Kidney (tissue), 14 donors: ENCODE data around the gene THOC6. TPM values are rescaled to one million over a fixed set of nuclear protein-coding genes. Genes with fewer than 3 reads are reported as not detected.
A peak's percentile ranks its signal among the peaks of the same experiment; 100 is the strongest.

ENCODE experiments used
- DNase-seq, 5 donors: peaks; one replicate each; pipeline ENCODE4 v3.0.0-alpha.2; 2013 to 2020
- FAIRE-seq: peaks from 2 replicates; lab custom pipeline; 2012; peaks lifted over from hg19 to GRCh38; lab: Jason Lieb, UNC
- H3K27ac ChIP-seq, 2 donors: one replicate each; pipeline ENCODE4 v1.7.0; 2013; ENCODE audit warnings: low read depth in 2 of 2, low read length in 2 of 2, inconsistent platforms in 1 of 2
- H3K27me3 ChIP-seq: one replicate; pipeline ENCODE4 v1.7.1; 2013; ENCODE audit warnings: low read length, inconsistent platforms; ENCODE audit not compliant: control insufficient read depth, insufficient read depth
- H3K36me3 ChIP-seq, 3 donors: one replicate each; pipeline versions ENCODE4 v1.7.0 to v1.7.1; 2013; ENCODE audit warnings: low read length in 3 of 3, control low read depth in 1 of 3, inconsistent platforms in 1 of 3; ENCODE audit not compliant: insufficient read depth in 3 of 3, control insufficient read depth in 2 of 3
- H3K4me1 ChIP-seq, 3 donors: one replicate each; pipeline versions ENCODE4 v1.7.0 to v1.7.1; 2013; ENCODE audit warnings: low read length in 3 of 3, inconsistent platforms in 1 of 3, low read depth in 1 of 3; ENCODE audit not compliant: control insufficient read depth in 2 of 3, insufficient read depth in 2 of 3
- H3K4me3 ChIP-seq, 3 donors: one replicate each; pipeline versions ENCODE4 v1.7.0 to v1.8.1; 2013; ENCODE audit warnings: low read length in 3 of 3, control low read depth in 1 of 3, inconsistent platforms in 1 of 3
- H3K9ac ChIP-seq, 3 donors: one replicate each; pipeline versions ENCODE4 v1.7.0 to v1.7.1; 2013; ENCODE audit warnings: low read length in 3 of 3, control low read depth in 1 of 3, inconsistent platforms in 1 of 3
- H3K9me3 ChIP-seq, 3 donors: one replicate each; pipeline versions ENCODE4 v1.7.0 to v1.7.1; 2013; ENCODE audit warnings: low read length in 3 of 3, control low read depth in 1 of 3, inconsistent platforms in 1 of 3; ENCODE audit not compliant: control insufficient read depth in 2 of 3, insufficient read depth in 1 of 3
- intact Hi-C: fragments of 100-400 bp; cut with DNase I; formaldehyde crosslinking; loops from one replicate; pipeline ENCODE4 v1.11.1; 2022
- polyA plus RNA-seq: library from polyadenylated mRNA; stranded (reverse); fragments of 350-450 nt; fragmentation: Illumina TruSeq; extraction: RNeasy Lipid Tissue Mini Kit (QIAGEN cat#74804); gene quantifications from one replicate; pipeline ENCODE4 v1.2.3, GENCODE V29; 2014; ENCODE audit warnings: low read depth, low replicate concordance; ENCODE audit not compliant: insufficient read depth
- total RNA-seq: library from RNA; stranded (reverse); fragmentation: NEBNext Ultra II Directional; extraction: Animal tissue kit (Norgen Biotek cat#: 25700); gene quantifications from one replicate; pipeline ENCODE4 v1.2.1, GENCODE V29; 2021
- TF ChIP-seq, protein P1 (sequence below): IDR thresholded peaks from 3 replicates; pipeline ENCODE4 v1.5.1; 2012; ENCODE audit warnings: mild to moderate bottlenecking, moderate library complexity, borderline replicate concordance; ENCODE audit not compliant: insufficient read depth; ENCODE audit errors: extremely low read depth
- donor health status: control.
- donor health status: control.
- donor health status: control.
- donor health status: control.
- donor health status: control.
- donor health status: DM: yes; HTN: yes; CAD: no.
- donor health status: Normal renal cell carcinoma (clear cell type).

Gene THOC6
- total and polyA plus RNA-seq, 2 donors from 2014 or later: 21.2 to 26.1 TPM

DNA sequence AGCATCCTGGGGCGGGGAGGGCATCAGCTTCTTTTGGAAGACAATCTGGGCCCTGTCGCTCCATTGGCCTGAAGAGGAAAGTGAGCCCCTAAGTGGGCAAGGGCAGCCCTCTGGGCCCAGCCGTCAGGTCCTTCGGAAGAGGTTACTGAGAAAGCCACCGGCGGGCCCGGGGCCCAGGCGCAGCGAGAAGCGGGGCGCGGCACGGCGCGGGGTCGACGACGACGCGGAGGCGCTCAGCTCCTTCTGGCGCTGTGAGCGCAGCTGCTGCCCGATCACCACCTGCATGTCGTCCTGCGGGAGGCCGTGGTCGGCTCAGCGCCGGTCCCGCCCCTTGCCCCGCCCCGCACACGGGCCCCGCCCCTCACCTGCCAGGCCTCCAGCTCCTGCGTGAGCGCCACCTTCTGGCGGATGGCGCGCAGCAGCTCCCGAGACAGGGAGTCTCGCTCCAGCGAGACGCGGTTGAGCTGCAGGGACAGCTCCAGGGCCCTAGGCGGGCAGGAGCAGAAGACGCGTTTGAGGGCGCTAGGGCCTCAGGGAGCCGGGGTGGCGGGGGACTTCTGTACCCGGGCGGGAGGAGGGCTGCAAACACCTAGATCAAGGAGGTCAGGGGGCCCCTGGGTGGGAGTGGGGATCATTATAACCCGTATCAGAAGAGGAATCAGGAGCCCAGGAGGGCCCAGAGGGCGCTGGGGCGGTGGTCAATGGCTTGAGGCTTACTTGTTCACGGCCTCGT lies 4.3 kb downstream of the THOC6 start:
- Histone ChIP-seq H3K27me3 (peaks cover 17% of the 10 kb centered on the region), H3K36me3 (peaks cover 2 to 5% (median 3%) of the 10 kb centered on the region in 3 donors), H3K4me3 (no peak overlapping the region), H3K4me1 (peaks cover 0 to 5% (median 3%) of the 10 kb centered on the region in 3 donors), H3K27ac (no peak overlapping the region), H3K9me3 (no peaks in the 10 kb centered on the region), H3K9ac (no peak overlapping the region)
- DNase-seq (peak; percentile 93 to 96 (median 94)), FAIRE-seq (no peak)
- TF ChIP-seq, protein P1, sequence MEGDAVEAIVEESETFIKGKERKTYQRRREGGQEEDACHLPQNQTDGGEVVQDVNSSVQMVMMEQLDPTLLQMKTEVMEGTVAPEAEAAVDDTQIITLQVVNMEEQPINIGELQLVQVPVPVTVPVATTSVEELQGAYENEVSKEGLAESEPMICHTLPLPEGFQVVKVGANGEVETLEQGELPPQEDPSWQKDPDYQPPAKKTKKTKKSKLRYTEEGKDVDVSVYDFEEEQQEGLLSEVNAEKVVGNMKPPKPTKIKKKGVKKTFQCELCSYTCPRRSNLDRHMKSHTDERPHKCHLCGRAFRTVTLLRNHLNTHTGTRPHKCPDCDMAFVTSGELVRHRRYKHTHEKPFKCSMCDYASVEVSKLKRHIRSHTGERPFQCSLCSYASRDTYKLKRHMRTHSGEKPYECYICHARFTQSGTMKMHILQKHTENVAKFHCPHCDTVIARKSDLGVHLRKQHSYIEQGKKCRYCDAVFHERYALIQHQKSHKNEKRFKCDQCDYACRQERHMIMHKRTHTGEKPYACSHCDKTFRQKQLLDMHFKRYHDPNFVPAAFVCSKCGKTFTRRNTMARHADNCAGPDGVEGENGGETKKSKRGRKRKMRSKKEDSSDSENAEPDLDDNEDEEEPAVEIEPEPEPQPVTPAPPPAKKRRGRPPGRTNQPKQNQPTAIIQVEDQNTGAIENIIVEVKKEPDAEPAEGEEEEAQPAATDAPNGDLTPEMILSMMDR: peak; percentile 81
- intact Hi-C loops: no loop called here

DNA sequence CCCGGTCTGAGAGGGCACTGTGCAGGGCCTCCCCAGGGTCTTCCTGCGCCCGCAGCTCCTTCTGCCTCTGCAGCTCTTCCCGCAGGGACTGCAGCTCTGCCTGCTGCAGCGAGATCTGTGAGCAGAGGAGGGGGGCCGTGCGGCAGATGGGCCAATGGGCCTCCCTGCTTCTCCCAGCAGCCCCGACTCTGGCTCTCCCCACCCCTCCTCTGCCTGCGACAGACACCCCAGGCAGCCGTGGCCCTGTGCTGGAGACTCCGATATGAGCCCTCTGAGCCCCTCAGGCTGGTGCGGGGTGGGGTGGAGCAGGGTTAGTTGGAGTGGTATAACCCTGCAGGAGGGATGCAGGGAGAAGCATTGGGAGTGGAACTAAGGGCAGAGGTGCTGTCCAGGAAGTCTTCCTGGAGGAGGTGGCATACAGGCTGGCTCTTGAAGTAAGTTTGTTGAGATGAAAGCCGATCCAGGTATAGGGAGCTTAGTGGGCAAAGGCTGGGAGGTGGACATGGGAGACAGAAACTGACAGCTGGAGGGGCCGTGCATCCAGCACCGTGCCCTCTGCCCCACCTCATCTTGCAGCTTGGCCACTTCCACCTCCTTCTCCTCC lies 5.0 kb downstream of the THOC6 start:
- H3K4me1 ChIP-seq: peaks cover 0 to 5% (median 0%) of the 10 kb centered on the region in 3 donors
- no peak overlapping the region for H3K9ac ChIP-seq
- no peak for FAIRE-seq
- intact Hi-C loops: no loop called here
- H3K27me3 ChIP-seq: peaks cover 18% of the 10 kb centered on the region
- peak in 2 of 5 donors; percentile 70 to 81 for DNase-seq
- no peaks in the 10 kb centered on the region for H3K9me3 ChIP-seq
- H3K36me3 ChIP-seq: peaks cover 2 to 5% (median 3%) of the 10 kb centered on the region in 3 donors
- H3K4me3 ChIP-seq: no peak overlapping the region
- H3K27ac ChIP-seq: no peak overlapping the region
- TF ChIP-seq, protein P1: no peak

DNA sequence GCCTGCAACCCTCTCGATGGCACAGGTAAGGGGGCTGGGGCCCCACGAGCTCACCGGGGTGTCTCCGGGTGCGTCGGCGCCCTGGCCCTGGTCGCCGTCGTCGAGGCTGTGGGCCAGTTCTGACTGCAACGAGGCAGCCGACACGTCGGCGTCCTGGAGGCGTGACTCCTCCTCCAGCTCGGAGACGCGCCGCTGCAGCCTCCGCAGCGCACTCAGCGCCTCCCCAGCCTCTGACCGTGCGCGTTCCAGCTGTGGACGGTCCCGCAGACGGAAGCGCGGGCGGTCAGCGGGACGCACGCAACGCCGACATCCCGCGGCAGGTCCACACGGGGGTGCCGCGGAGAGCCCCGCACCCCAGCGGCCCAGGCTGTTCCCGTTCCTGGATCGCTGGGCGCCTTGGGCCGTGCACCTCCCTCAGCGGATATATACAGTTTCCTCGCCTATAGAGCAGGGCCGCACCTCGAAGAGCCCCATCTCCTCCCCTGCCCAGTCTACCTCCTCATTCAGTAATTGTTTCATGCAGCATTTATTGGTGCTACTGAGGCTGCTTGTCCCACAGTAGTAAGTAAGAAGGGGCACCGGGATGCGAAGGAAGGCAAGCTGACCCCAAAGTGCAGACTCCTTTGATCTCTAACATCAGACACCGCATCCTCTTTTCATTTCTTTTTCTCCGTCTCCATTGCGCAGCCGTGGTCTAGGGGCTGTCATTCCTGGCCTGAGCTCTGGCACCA lies 5.8 kb downstream of the THOC6 start:
- DNase-seq (peak in 4 of 5 donors; percentile 50 to 79 (median 67)), FAIRE-seq (no peak)
- Histone ChIP-seq H3K9ac (no peak overlapping the region), H3K4me3 (no peak overlapping the region), H3K36me3 (peaks cover 2 to 5% (median 3%) of the 10 kb centered on the region in 3 donors), H3K27me3 (peaks cover 19% of the 10 kb centered on the region), H3K9me3 (no peaks in the 10 kb centered on the region), H3K4me1 (peaks cover 0 to 5% (median 0%) of the 10 kb centered on the region in 3 donors), H3K27ac (no peak overlapping the region)
- TF ChIP-seq, protein P1: no peak
- intact Hi-C loops: no loop called here
